H9 (cell line): ENCODE measurements around the gene AP2A1. TPM values are rescaled to one million over a fixed set of nuclear protein-coding genes. Genes with fewer than 3 reads are reported as not detected.

Experiments used
- DNase-seq: peaks from one replicate; pipeline ENCODE4 v3.0.0-alpha.2; 2017
- H2AFZ ChIP-seq: one replicate; pipeline ENCODE4 v1.6.1; 2013; ENCODE audit warnings: mild to moderate bottlenecking, low read length, control low read depth, moderate library complexity
- H2AK5ac ChIP-seq: 2 replicates; pipeline ENCODE4 v1.6.1; 2013; ENCODE audit warnings: low read length, control low read depth, mixed read lengths; ENCODE audit not compliant: insufficient read length
- H2BK120ac ChIP-seq: one replicate; pipeline ENCODE4 v1.6.1; 2013; ENCODE audit warnings: low read depth, mild to moderate bottlenecking, low read length, control low read depth, inconsistent platforms; ENCODE audit not compliant: poor library complexity, severe bottlenecking
- H2BK12ac ChIP-seq: 2 replicates; pipeline ENCODE4 v1.6.1; 2013; ENCODE audit warnings: low read length, control low read depth, mixed read lengths, low read depth; ENCODE audit not compliant: insufficient read length
- H2BK15ac ChIP-seq: 2 replicates; pipeline ENCODE4 v1.6.1; 2013; ENCODE audit warnings: low read depth, low read length, control low read depth
- H2BK20ac ChIP-seq: one replicate; pipeline ENCODE4 v1.6.1; 2013; ENCODE audit warnings: low read depth, mild to moderate bottlenecking, low read length, control low read depth, inconsistent platforms; ENCODE audit not compliant: poor library complexity, severe bottlenecking
- H2BK5ac ChIP-seq: 2 replicates; pipeline ENCODE4 v1.6.1; 2013; ENCODE audit warnings: low read length, control low read depth, mixed read lengths; ENCODE audit not compliant: insufficient read length
- H3K14ac ChIP-seq: 2 replicates; pipeline ENCODE4 v1.6.1; 2013; ENCODE audit warnings: low read length, control low read depth; ENCODE audit not compliant: insufficient read depth
- H3K18ac ChIP-seq: 2 replicates; pipeline ENCODE4 v1.6.1; 2013; ENCODE audit warnings: low read depth, mild to moderate bottlenecking, mixed read lengths, low read length, control low read depth; ENCODE audit not compliant: insufficient read length
- H3K23ac ChIP-seq: 2 replicates; pipeline ENCODE4 v1.6.1; 2013; ENCODE audit warnings: low read length, control low read depth, mixed read lengths, low read depth; ENCODE audit not compliant: insufficient read length
- H3K23me2 ChIP-seq: 2 replicates; pipeline ENCODE4 v1.6.1; 2013; ENCODE audit warnings: low read depth, mild to moderate bottlenecking, mixed read lengths, low read length, control low read depth; ENCODE audit not compliant: insufficient read length, poor library complexity, severe bottlenecking
- H3K27ac ChIP-seq: 2 replicates; pipeline ENCODE4 v1.5.1; 2013; ENCODE audit warnings: low read length, control low read depth, mixed read lengths, low read depth; ENCODE audit not compliant: insufficient read length
- H3K27me3 ChIP-seq: 2 replicates; pipeline ENCODE4 v1.6.1; 2013; ENCODE audit warnings: low read length, control low read depth, inconsistent platforms; ENCODE audit not compliant: insufficient read depth
- H3K4ac ChIP-seq: 2 replicates; pipeline ENCODE4 v1.6.1; 2013; ENCODE audit warnings: low read depth, mild to moderate bottlenecking, control low read depth, inconsistent platforms, low read length, moderate library complexity
- H3K4me1 ChIP-seq: 2 replicates; pipeline ENCODE4 v1.6.1; 2013; ENCODE audit warnings: low read length, control low read depth, inconsistent platforms; ENCODE audit not compliant: insufficient read depth
- H3K4me2 ChIP-seq: 2 replicates; pipeline ENCODE4 v1.6.1; 2013; ENCODE audit warnings: low read length, control low read depth, mixed read lengths; ENCODE audit not compliant: insufficient read length, insufficient read depth
- H3K56ac ChIP-seq: 2 replicates; pipeline ENCODE4 v1.6.1; 2013; ENCODE audit warnings: low read depth, mild to moderate bottlenecking, mixed read lengths, low read length, control low read depth; ENCODE audit not compliant: insufficient read length
- H3K79me1 ChIP-seq: 2 replicates; pipeline ENCODE4 v1.6.1; 2013; ENCODE audit warnings: low read depth, mild to moderate bottlenecking, moderate library complexity, low read length, control low read depth, inconsistent platforms; ENCODE audit not compliant: insufficient read depth, poor library complexity, severe bottlenecking
- H3K79me2 ChIP-seq: 2 replicates; pipeline ENCODE4 v1.6.1; 2013; ENCODE audit warnings: low read length, control low read depth, inconsistent platforms; ENCODE audit not compliant: insufficient read depth
- H3K9ac ChIP-seq: 2 replicates; pipeline ENCODE4 v1.6.1; 2013; ENCODE audit warnings: low read length, control low read depth, mixed read lengths; ENCODE audit not compliant: insufficient read length; ENCODE audit errors: extremely low read depth
- H3K9me3 ChIP-seq: one replicate; pipeline ENCODE4 v1.6.1; 2013; ENCODE audit warnings: low read depth, low read length, inconsistent platforms; ENCODE audit not compliant: control insufficient read depth
- H3T11ph ChIP-seq: one replicate; pipeline ENCODE4 v1.6.1; 2013; ENCODE audit warnings: mild to moderate bottlenecking, low read length, control low read depth, inconsistent platforms
- H4K20me1 ChIP-seq: one replicate; pipeline ENCODE4 v1.6.1; 2013; ENCODE audit not compliant: control insufficient read depth, insufficient read length, insufficient read depth
- H4K5ac ChIP-seq: 2 replicates; pipeline ENCODE4 v1.6.1; 2013; ENCODE audit warnings: low read depth, mild to moderate bottlenecking, mixed read lengths, low read length, control low read depth; ENCODE audit not compliant: insufficient read length
- H4K8ac ChIP-seq: replicated peaks from 2 replicates; pipeline ENCODE4 v1.6.1; 2013; ENCODE audit warnings: low read length, control low read depth, mixed read lengths, low read depth; ENCODE audit not compliant: insufficient read length
- H4K91ac ChIP-seq: 2 replicates; pipeline ENCODE4 v1.6.1; 2013; ENCODE audit warnings: low read depth, mild to moderate bottlenecking, moderate library complexity, mixed read lengths, low read length, control low read depth; ENCODE audit not compliant: insufficient read length
- H3K27ac Mint-ChIP-seq, 3 experiments: 2 replicates in 2 of 3; 3 replicates in 1 of 3; pipeline ENCODE4 v1.8.0; 2020 to 2021; ENCODE audit warnings: mixed read lengths in 3 of 3, mild to moderate bottlenecking in 1 of 3, moderate library complexity in 1 of 3
- H3K27me3 Mint-ChIP-seq: 2 replicates; pipeline ENCODE4 v1.8.0; 2021; ENCODE audit warnings: low read depth, mild to moderate bottlenecking, moderate library complexity, mixed read lengths
- H3K36me3 Mint-ChIP-seq, 3 experiments: 2 replicates in 2 of 3; 3 replicates in 1 of 3; pipeline ENCODE4 v1.8.0; 2020 to 2021; ENCODE audit warnings: low read depth in 3 of 3, mixed read lengths in 3 of 3; ENCODE audit not compliant: insufficient read depth in 1 of 3
- H3K4me1 Mint-ChIP-seq, 2 experiments: 2 replicates each; pipeline ENCODE4 v1.8.0; 2020; ENCODE audit warnings: mixed read lengths in 2 of 2
- H3K4me3 Mint-ChIP-seq, 2 experiments: 2 replicates in 1 of 2; 3 replicates in 1 of 2; pipeline ENCODE4 v1.8.0; 2020 to 2021; ENCODE audit warnings: mild to moderate bottlenecking in 2 of 2, mixed read lengths in 2 of 2, moderate library complexity in 1 of 2
- H3K9me3 Mint-ChIP-seq, 2 experiments: 2 replicates in 1 of 2; 3 replicates in 1 of 2; pipeline ENCODE4 v1.8.0; 2020; ENCODE audit warnings: mild to moderate bottlenecking in 2 of 2, mixed read lengths in 2 of 2, moderate library complexity in 1 of 2
- CTCF ChIP-seq: fragments of 200-600 bp; sonication (generic); conservative IDR thresholded peaks from 3 replicates; pipeline ENCODE4 v1.8.0; 2021; ENCODE audit warnings: antibody characterized with exemption, mild to moderate bottlenecking
- WGBS: extraction: QIAGEN DNeasy Blood & Tissue Kit; methylation state at CpG from one replicate; pipeline ENCODE4 v1.1.7; 2013; ENCODE audit warnings: missing lambda C conversion rate, low lambda C conversion rate, mixed read lengths; ENCODE audit not compliant: insufficient read length; ENCODE audit errors: extremely low coverage; 5-methylcytosine and 5-hydroxymethylcytosine counted together
- total RNA-seq: library from RNA; stranded (reverse); gene quantifications from 2 replicates; pipeline ENCODE4 v1.2.1, GENCODE V29; 2021

Gene AP2A1
- total RNA-seq, 1 experiment from 2014 or later, result 108 TPM

- Histone ChIP-seq H3K27me3 (no peaks in the 10 kb centered on the region), H3K9me3 (no peaks in the 10 kb centered on the region), H3K9ac (peak within 1 kb of the TSS; percentile 90), H3K4me2 (peak within 1 kb of the TSS; percentile 84), H3K14ac (peak within 1 kb of the TSS; percentile 95), H3K18ac (peak within 1 kb of the TSS; percentile 99), H4K5ac (peak within 1 kb of the TSS; percentile 50), H4K20me1 (no peaks in the 10 kb centered on the region), H4K8ac (no peak within 1 kb of the TSS), H3K23me2 (peaks cover 13% of the 10 kb centered on the region), H3K79me1 (no peaks in the 10 kb centered on the region), H2AFZ (peak within 1 kb of the TSS; percentile 85), H3K56ac (no peak within 1 kb of the TSS), H2AK5ac (no peak within 1 kb of the TSS), H3T11ph (peak within 1 kb of the TSS; percentile 92), H4K91ac (peak within 1 kb of the TSS; percentile 14), H3K27ac (peak within 1 kb of the TSS; percentile 71), H3K4me1 (peaks cover 3% of the 10 kb centered on the region), H2BK120ac (peak within 1 kb of the TSS; percentile 96), H2BK5ac (peak within 1 kb of the TSS; percentile 97), H2BK12ac (peak within 1 kb of the TSS; percentile 47), H3K79me2 (no peaks in the 10 kb centered on the region), H3K23ac (no peak within 1 kb of the TSS), H2BK20ac (peak within 1 kb of the TSS; percentile 76), H2BK15ac (no peak within 1 kb of the TSS), H3K4ac (no peak within 1 kb of the TSS; the same call in 1 of the 2 replicates)
- peaks cover 2 to 5% (median 4%) of the 10 kb centered on the region in 3 experiments; a peak in 5 of 7 replicates for H3K36me3 Mint-ChIP-seq
- no peaks in the 10 kb centered on the region; a peak in 1 of 5 replicates for H3K9me3 Mint-ChIP-seq
- peaks cover 17 to 35% of the 10 kb centered on the region in 2 experiments for H3K4me1 Mint-ChIP-seq
- no CpG with 5 or more reads among the region's 45 CpGs for WGBS
- H3K4me3 Mint-ChIP-seq, result peak within 1 kb of the TSS; percentile 90 to 96
- peaks cover 7% of the 10 kb centered on the region for H3K27me3 Mint-ChIP-seq
- TF ChIP-seq CTCF, result peak; percentile 63
- peak; percentile 99 for DNase-seq
- peak within 1 kb of the TSS; percentile 97 to 100 (median 100) for H3K27ac Mint-ChIP-seq
These were observed 46.4 kb downstream of the AP2A1 start, which contains the start of gene FUZ for GRCh38 chr19:49812997-49813861. TSS of gene FUZ (minus strand) at chr19:49813292. CDS start at chr19:49813106, 186 bp downstream.
